WERI-Rb-1 (cell line): Measurements from ENCODE around the gene MCU.
"Not testable (repeated sequence)": the region's sequence is repeated elsewhere in the genome, so short reads cannot be mapped to it uniquely, and the experiment has no call there.

Experiments
- DNase-seq: peaks from one replicate; pipeline ENCODE4 v3.0.0-alpha.2; 2020
- H3K27ac ChIP-seq: fragments of 250-450 bp; sonication (Bioruptor Pico); 2 replicates; pipeline ENCODE4 v1.5.1; 2020; ENCODE audit warnings: mild to moderate bottlenecking, moderate library complexity
- H3K27me3 ChIP-seq: fragments of 250-450 bp; sonication (Bioruptor Pico); 2 replicates; pipeline ENCODE4 v1.5.1; 2021; ENCODE audit warnings: mild to moderate bottlenecking, low read depth, moderate library complexity; ENCODE audit not compliant: insufficient read depth, severe bottlenecking
- H3K36me3 ChIP-seq: fragments of 250-450 bp; sonication (Bioruptor Pico); 2 replicates; pipeline ENCODE4 v1.5.1; 2020; ENCODE audit warnings: mild to moderate bottlenecking, moderate library complexity
- H3K4me3 ChIP-seq: 2 replicates; pipeline ENCODE4 v1.5.1; 2011; ENCODE audit warnings: low read depth, mild to moderate bottlenecking, control low read depth, low read length
- H3K9me3 ChIP-seq: fragments of 250-450 bp; sonication (Bioruptor Pico); 2 replicates; pipeline ENCODE4 v1.5.1; 2021; ENCODE audit warnings: mild to moderate bottlenecking, moderate library complexity; ENCODE audit not compliant: severe bottlenecking
- TF ChIP-seq, protein P1 (sequence below): IDR thresholded peaks from 2 replicates; pipeline ENCODE4 v1.5.1; 2011; ENCODE audit warnings: low read depth, mild to moderate bottlenecking, control low read depth, inconsistent platforms, low read length

MCU gene

DNA sequence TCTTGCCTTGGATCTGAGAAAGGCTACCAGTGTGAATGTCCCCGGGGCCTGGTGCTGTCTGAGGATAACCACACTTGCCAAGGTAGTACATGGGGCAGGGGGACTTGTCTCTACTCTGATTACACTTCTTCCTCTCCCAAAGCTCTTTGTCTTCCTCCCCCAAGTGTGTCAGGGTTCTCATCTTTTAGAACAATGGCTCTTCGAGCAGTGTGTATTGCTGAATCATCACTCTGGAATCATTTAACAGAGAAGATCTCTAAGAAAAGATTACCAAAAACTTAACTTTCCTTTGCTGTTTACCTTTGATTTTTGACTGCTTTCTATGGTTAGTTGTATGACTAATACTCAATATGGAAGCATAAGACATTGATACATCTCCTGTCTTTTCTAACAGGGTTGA is 219.8 kb downstream of the MCU start:
- Histone ChIP-seq H3K4me3 (no peak overlapping the region), H3K27me3 (no peaks in the 10 kb centered on the region), H3K36me3 (no peaks in the 10 kb centered on the region), H3K27ac (no peak overlapping the region), H3K9me3 (no peaks in the 10 kb centered on the region)
- TF ChIP-seq, protein P1, sequence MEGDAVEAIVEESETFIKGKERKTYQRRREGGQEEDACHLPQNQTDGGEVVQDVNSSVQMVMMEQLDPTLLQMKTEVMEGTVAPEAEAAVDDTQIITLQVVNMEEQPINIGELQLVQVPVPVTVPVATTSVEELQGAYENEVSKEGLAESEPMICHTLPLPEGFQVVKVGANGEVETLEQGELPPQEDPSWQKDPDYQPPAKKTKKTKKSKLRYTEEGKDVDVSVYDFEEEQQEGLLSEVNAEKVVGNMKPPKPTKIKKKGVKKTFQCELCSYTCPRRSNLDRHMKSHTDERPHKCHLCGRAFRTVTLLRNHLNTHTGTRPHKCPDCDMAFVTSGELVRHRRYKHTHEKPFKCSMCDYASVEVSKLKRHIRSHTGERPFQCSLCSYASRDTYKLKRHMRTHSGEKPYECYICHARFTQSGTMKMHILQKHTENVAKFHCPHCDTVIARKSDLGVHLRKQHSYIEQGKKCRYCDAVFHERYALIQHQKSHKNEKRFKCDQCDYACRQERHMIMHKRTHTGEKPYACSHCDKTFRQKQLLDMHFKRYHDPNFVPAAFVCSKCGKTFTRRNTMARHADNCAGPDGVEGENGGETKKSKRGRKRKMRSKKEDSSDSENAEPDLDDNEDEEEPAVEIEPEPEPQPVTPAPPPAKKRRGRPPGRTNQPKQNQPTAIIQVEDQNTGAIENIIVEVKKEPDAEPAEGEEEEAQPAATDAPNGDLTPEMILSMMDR = no peak
- no peak for DNase-seq

DNA sequence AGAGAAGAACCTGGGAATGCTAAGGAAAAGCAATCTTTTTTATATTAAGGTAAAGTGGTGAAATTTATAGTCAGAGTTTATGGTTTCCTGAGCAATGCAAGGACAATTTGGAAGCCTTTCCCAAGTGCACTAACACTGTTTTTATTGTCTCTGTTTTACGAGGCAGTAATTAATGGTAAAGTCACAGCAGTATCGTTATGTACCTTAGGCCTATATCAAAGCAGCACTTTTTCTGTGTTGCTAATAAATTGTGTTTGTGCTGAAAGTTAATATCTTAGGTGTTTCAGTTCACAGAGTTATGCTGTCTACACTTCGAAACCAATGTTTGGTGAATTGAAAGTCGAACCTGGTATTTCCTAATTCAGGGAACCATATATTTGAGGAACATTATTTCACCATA is 220.8 kb downstream of the MCU start:
- Histone ChIP-seq H3K4me3 (no peak overlapping the region), H3K36me3 (no peaks in the 10 kb centered on the region), H3K27me3 (no peaks in the 10 kb centered on the region), H3K27ac (no peak overlapping the region), H3K9me3 (no peaks in the 10 kb centered on the region)
- TF ChIP-seq, protein P1 = no peak
- DNase-seq = no peak

DNA sequence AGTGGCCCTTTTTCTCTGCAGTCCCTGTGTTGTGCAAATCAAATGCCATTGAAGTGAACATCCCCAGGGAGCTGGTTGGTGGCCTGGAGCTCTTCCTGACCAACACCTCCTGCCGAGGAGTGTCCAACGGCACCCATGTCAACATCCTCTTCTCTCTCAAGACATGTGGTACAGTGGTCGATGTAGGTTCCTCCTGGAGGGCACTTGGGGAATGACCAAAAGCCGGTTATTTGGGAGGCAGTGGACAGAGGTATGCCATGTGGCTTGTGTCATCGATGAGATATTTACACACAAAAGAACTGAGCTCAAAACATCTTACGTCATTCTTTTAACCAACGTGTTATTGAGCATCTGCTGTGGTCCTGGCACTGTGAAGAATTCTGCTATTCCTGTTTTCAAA is 221.3 kb downstream of the MCU start:
- H3K4me3 ChIP-seq = no peak overlapping the region
- H3K9me3 ChIP-seq = no peaks in the 10 kb centered on the region
- H3K27me3 ChIP-seq = no peaks in the 10 kb centered on the region
- no peaks in the 10 kb centered on the region for H3K36me3 ChIP-seq
- no peak for DNase-seq
- H3K27ac ChIP-seq = no peak overlapping the region
- TF ChIP-seq, protein P1 = no peak

DNA sequence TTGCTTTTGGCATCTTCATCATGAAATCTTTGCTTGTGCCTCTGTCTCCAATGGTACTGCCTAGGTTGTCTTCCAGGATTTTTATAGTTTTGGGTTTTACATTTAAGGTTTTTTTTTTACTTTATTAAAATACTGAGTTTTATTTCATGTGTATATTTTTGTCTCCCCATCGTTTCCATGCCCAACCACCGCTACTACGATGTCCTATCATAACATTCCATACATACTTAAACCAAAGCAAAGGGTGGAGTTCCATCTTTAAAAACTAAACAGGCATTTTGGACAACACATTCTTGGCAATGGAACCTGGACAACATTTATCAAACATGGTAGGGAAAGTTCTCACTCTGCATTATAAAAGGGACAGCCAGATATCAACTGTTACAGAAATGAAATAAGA is 225.3 kb downstream of the MCU start:
- DNase-seq, H3K4me3 ChIP-seq, H3K27ac ChIP-seq, H3K27me3 ChIP-seq, H3K36me3 ChIP-seq: not testable (repeated sequence)
- peaks cover 11% of the 10 kb centered on the region for H3K9me3 ChIP-seq

DNA sequence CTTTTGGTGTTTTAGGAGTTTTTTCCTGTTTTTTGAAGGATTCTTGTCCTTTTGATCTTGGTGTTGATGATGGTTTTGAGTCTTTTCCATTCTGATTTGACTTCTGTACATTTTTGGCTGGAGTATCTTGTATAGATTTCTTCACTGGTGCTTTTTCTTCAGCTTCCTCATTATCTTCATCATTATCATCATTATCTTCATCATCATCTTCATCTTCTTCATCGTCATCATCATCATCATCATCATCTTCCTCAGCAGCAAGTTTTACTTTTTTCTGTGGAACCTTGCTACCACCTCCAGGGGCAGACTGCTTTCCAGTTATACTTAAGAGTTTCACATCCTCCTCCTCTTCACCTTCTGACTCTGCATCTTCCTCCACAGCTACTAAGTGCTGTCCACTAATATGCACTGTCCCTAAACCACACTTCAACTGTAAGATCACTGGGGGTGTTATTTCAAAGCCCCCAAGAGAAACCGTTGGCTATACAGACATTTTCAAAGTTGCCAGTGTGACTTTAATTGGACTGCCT is 225.9 kb downstream of the MCU start:
- H3K27ac ChIP-seq, H3K36me3 ChIP-seq, H3K4me3 ChIP-seq, H3K27me3 ChIP-seq, DNase-seq: not testable (repeated sequence)
- H3K9me3 ChIP-seq = peaks cover 11% of the 10 kb centered on the region

DNA sequence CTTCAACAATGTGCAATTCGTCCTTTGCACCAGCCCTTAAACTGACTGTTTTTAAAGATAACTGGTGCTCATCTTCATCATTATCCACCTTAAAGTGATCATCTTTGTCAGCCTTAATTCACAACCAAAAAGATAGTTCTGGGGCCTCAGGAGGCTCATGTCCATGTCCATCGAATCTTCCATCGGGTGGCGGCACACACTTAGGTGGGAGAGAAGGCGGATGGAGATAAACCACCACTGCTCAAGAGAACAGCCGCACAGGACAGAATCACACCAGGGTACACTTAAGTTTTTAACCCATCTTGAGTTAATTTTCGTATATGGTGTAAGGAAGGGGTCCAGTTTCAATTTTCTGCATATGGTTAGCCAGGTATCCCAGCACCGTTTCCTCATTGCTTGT is 226.4 kb downstream of the MCU start:
- H3K4me3 ChIP-seq = no peak overlapping the region
- H3K9me3 ChIP-seq = peaks cover 11% of the 10 kb centered on the region
- H3K27me3 ChIP-seq = no peaks in the 10 kb centered on the region
- no peak overlapping the region for H3K27ac ChIP-seq
- TF ChIP-seq, protein P1 = no peak
- no peaks in the 10 kb centered on the region for H3K36me3 ChIP-seq
- DNase-seq = no peak

DNA sequence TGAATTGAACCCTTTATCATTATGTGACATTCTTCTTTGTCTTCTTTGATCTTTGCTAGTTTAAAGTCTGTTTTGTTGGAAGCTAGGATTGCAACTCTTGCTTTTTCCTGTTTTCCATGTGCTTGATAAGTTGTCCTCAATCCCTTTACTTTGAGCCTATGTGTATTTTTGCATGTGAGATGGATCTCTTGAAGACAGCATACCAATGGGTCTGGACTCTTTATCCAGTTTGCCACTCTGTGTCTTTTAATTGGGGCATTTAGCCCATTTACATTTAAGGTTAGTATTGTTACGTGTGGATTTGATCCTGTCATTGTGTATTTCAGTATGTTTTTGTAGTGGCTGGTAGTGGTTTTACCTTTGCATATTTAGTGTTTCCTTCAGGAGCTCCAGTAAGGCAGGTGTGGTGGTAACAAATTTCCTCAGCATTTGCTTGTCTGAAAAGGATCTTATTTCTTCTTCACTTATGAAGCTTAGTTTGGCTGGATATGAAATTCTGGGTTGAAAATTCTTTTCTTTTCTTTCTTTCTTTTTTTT is 229.3 kb downstream of the MCU start:
- not testable (repeated sequence) for DNase-seq, H3K36me3 ChIP-seq, H3K27ac ChIP-seq, H3K27me3 ChIP-seq, H3K4me3 ChIP-seq
- peaks cover 11% of the 10 kb centered on the region for H3K9me3 ChIP-seq
